Activated CD8-positive, alpha-beta memory T cell treated with anti-CD3 and anti-CD28 coated beads for 4 hours (primary cell): ENCODE measurements around the gene DCAKD.

ENCODE experiments used
- DNase-seq, 2 donors: peaks; one replicate each; pipeline ENCODE4 v3.0.0-alpha.2; 2020; ENCODE audit warnings: low read depth in 2 of 2

The DCAKD gene

GRCh38 chr17:45031231-45032173 is 19.9 kb downstream of the DCAKD start:
- no peak for DNase-seq

DNA sequence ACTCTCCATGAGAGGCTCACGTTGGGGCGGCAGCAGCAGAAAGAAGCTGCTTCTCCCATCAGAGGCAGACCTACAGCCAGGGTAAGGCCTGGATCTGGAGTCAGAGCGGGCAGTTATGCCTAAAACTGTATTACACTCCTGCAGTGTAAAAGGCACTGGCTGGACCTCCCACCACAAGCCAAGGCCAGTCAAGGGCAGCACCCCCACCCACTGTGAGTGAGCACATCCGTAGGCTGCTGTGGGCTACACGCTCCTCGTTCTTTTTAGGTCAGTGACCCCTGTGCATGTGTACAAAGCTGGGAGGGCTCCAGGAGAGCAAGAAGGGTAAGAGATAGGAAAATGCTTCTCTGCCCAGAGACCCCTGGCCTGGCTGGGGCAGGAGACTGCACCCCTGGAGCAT is 20.7 kb downstream of the DCAKD start:
- DNase-seq: no peak

DNA sequence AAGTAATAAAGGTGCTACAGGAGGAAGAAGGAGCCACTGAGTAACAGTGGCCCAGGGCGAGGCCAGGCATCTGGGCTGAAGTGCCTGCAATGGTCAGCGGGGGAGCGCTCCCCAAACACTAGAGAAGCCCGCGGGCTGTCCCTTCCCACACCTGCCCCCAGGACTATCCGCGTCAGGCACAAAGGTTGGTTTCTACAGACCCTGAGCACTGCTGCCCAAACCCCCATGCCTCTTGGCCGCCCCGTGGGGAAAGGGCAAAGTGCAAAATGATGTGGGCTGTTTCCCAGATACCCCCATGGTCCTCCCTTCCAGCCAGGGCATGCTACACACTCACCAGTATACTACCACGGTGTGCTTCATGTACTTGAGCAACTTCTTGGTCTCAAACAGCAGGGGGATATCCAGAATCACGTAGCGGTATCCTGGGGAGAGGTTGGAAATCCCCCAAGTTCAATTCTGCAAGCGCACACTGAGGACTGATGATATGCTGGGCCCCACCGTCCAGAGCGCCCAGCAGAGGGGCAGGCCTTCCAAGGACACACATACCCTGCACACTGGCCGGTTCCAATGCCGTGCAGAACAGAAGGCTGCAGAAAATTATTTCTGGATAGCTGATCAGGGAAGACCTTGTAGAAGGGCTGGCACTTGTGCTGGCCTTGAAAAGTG is 21.5 kb downstream of the DCAKD start:
- DNase-seq: no peak

- no peak for DNase-seq
Measured at GRCh38 chr17:45029096-45029495, 22.3 kb downstream of the DCAKD start.

DNA sequence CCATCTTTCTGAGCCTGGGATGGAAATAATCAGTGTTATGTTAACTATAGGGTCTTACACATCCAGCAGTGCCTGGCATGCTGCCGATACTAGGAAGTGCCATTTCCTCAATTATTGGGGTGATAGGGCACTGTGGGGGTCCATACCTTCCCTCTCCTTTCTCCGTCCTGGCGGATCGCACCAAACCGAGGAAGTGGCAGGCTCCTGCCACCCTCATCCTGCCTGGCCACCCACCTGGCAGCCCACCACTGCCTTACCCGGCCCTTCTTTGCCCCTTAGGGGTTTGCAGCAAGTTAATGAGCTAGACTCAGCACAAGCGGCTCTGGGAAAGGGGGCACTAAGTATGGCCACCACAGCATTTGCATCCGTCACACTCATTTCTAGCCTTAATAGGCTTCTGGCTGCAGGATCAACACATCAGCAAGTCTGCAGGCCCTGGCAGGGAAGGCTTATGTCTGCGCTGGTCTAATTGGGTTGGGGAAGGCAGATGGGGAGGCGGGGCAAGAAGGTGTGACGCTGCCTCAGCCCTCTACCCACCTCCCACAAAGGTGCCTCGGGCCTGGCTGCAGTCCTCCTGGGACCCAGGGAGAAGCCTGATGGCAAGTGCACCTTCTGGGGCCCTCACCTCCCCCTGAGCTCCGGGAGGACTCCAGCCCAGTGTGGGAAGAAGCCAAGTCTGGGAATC is 28.6 kb downstream of the DCAKD start:
- no peak for DNase-seq

- DNase-seq: no peak
Measured at GRCh38 chr17:45022288-45022648, 29.2 kb downstream of the DCAKD start.

DNA sequence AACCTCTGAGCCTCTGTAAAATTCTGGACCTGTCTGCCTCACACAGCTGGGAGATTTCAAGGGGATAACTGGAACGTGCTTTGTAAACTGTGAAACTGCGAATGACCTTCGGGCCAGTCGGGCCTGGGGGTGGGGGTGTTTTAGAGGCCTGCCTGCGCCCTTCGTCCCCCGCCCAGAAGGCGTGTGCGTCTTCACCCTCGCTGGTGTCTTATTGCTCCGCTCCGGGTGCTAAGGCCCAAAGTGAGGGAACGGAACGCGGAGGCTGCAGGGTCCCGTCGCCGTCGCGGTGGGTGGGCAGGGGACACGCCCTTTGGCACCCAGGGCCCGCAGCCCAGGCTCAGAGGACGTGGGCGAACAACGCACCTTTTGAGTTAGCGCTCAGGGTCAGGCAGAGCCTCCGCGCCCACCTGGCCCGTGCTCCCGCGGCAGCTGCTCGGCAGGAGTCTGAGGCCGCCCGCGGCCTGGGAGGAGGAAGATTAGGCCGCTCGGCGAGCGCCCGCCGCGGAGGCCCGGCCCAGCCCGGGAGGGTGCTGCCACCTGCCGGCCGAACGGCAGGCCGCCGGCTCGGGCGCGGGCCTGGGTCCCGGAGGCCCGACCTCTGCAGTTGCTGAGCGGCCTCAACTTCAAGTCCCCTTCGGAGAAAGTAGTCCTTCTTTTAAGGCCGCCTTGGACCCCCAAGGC is 29.7 kb downstream of the DCAKD start:
- DNase-seq: peak; percentile 23 to 35

GRCh38 chr17:45020354-45021138 is 30.9 kb downstream of the DCAKD start:
- DNase-seq: no peak

GRCh38 chr17:45018848-45019711 is 32.4 kb downstream of the DCAKD start:
- no peak for DNase-seq

DNA sequence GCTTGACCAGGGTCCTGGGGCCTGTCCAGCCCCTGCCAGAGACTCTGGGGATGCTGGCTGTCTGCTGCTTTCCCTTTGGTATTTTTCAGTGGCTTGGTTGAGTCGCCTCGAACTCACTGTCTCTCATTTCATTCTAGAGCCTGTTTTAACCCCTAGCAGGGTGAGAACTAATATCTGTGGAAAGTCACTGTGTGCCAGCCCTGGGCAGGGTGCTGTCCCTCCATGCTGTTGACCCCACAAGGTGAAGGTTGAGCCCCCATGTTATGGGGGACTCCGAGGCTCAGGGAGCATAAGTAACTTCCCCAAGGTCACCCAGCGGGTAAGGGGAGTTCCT is 33.0 kb downstream of the DCAKD start:
- DNase-seq: no peak

DNA sequence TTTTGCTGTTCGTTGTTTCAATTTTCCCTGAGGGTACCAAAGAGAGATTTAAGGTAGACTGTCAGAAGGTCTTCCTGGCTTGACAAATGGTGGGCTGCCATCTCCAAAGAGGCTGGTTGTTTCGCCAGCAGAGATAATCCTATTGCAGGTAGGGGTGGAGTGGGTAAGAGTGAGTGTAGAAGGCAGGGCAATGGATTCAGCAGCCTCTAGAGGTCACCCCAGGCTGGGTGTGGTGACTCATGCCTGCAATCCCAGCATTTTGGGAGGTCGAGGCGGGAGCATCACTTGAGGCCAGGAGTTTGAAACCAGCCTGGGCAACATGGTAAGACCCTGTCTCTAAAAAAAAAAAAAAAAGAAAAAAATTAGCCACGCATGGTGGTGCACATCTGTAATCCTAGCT is 34.6 kb downstream of the DCAKD start:
- no peak for DNase-seq

GRCh38 chr17:45016237-45016636 is 35.2 kb downstream of the DCAKD start:
- DNase-seq: no peak

DNA sequence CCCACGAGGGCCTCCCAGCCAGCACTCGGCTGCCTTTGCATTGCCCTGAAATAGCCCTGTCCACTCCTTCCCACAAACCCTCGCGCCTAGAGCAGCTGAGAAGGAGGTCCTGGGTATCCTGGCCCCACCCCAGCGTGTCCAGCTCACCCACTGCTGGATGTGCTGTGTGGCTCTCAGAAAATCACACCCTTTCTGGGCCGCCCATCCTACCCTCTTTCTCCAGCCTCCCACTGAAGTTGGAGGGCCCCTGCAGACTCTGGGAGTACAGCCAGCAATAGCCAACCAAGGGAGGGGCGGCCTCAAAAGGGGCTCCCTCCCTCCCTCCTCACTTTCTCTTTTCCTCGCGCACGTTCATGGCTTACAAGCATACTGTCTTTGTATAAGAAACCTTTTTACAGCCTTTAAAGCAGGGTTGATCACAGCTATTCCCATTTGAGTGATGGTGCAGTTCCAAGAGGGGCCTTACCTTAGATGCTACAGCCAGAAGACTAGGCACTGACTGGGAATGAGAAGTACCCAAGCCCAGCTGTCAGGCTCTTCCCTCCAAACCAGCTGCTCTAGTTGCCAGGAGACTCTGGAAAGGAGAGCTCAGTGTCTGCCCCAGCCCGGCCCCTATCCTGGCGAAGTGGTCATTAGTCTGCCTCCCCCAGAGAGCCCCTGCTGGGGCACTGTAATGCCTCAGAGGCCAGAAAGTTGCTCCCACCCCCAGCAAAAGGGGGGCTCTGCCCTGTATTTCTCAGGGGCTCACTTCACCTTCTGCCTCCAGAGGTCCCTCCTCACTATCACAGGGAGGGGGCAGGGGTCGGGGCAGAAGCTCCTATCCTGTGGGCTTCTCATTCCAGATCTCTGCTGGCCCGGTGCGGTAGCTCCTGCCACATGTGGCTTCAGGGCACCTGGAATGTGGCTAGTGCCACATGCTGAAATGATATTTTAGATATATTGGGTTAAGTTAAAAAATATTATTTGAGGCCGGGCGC is 38.1 kb downstream of the DCAKD start:
- no peak for DNase-seq

GRCh38 chr17:45011767-45012166 is 39.7 kb downstream of the DCAKD start:
- DNase-seq: no peak

GRCh38 chr17:45009676-45010467 is 41.6 kb downstream of the DCAKD start:
- DNase-seq: no peak

DNA sequence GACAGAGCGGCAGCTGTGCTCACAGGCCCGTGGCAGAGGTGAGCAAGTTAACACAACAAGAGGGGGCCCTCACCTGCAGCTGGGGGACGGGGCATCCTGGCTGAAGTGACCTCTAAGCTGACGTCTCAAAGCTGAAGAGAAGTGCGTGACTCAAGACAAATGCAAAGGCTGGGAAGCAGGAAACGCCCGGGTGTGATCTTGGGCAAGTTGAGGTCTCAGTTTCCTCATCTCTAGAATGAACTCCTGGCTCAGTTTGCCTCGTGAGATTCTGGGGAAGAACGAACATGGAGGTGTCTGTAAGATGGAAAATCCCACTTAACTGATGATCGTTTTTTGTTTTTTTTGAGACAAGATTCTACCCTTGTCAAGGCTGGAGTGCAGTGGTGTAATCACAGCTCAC is 43.2 kb downstream of the DCAKD start:
- no peak for DNase-seq

- DNase-seq: no peak
Measured at GRCh38 chr17:45006927-45007461, 44.4 kb downstream of the DCAKD start.

- no peak for DNase-seq
Measured at GRCh38 chr17:45005700-45006099, 45.7 kb downstream of the DCAKD start.
